GM19035 (cell line): ENCODE results near the gene LSM4.
A peak's percentile ranks its signal among the peaks of the same experiment; 100 is the strongest.

ENCODE experiments used
- ATAC-seq: cut with Tn5 transposase; IDR thresholded peaks from one replicate; pipeline ENCODE4 v1.9.1; 2021; ENCODE audit not compliant: unreplicated experiment

Gene LSM4

DNA sequence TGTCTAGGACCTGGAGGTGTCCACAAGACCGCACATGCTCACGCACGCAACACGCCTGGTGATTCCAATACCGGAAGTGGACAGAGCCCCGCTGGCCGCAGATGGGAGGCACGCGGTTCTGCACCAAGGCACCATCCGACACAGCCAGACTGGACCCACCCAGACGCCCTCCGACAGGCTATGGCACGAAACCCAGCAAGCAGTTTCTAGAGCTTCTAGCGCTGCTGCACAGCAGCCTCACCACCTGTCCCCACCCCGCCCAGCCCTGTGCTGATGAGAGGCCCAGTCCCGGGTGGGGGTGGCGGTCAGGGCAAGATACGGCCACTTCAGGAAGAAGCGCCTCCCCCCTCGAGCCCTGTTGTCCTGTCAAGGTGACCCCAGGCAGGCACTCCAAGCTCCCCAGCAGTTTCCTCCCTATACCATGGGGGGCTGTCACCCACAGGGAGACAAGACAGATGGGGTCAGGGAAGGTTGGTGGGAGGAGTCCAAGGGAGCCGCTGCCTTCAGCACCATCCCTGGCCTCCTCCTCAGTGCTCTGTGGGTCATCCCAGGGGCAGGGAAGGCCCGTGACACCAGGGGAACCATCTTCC, 11.3 kb downstream of the LSM4 start:
- no peak for ATAC-seq

DNA sequence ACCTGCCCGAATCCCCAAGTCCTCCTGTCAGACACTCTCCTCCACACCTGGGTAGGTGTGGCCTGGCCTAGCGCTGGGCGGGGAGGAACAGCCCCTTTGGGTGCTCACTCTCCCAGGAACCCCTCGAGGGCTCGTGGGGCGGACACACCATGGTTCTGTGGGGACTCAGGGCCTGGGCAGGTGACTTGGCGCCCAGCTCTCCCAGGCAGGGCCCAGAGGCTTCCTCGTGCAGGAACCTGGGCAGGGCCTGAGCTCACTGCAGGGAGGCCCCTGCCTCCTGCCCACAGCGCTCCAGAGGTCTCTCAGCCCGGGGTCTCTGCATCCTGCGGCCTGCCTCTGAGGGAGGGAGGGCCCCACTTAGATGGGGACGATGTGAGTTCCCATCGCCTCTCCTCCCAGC, 11.9 kb downstream of the LSM4 start:
- no peak for ATAC-seq

DNA sequence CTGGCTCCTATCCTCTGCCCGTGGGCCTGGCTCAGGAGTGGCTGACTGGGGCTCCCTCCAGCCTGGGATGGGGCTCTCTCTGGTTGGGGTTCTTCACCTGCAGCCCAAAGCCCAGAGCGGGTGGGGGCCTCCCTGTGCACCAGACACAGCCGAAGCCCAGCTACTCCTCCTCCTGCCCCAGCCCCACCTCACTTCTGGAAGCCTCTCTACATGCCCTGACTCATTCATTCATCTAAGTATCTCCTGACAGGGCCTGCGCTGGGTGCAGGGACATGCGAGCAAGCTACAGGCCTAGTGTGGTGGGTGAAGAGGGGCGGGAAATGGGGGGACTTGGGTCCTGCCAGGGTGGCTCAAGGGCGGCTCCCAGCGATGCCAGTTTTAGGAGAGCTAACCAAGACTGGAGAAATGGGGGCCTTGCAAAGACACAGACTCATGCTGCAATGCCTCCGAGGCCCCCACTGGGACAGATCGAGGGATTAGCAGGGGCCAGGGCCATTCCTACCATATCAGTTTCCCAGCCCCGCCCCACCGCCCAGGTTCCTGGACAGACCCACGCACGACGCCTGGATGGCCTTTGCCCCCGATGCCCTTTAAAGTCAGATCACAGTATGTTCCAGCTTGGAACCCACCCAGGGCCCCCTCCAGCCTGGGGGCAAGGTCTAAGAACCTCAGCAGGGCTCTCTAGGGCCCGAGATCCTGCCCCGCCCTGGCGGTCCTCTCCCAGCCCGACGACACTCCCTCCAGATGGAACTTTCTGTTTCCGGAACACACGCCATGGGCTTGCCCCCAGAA, 12.6 kb downstream of the LSM4 start:
- no peak for ATAC-seq

DNA sequence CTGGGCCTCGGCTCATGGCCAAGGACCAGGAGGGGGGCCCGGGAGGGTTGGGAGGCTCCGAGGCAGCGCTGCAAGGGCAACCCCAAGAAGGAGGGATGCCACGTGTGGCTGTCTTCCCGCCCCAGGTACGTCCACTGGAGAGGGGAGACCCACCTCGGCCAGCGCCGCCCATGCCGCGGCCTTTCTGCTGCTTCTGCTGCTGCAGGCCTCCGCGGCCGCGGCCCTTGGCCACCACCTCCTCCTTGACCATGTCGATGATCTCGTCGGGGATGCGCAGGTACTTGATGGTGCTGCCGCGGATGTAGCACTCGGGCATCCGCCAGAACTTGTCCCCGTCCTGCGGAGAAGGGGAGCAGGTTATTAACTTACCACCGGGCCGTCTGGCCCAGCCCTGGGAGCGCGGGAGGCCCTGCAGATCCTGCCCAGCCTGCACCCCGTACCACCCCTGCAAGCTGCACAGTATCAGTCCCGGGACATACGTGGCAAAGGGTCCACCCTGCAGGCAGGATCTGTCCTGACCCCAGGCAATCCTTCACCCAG, 13.3 kb downstream of the LSM4 start:
- ATAC-seq = no peak

DNA sequence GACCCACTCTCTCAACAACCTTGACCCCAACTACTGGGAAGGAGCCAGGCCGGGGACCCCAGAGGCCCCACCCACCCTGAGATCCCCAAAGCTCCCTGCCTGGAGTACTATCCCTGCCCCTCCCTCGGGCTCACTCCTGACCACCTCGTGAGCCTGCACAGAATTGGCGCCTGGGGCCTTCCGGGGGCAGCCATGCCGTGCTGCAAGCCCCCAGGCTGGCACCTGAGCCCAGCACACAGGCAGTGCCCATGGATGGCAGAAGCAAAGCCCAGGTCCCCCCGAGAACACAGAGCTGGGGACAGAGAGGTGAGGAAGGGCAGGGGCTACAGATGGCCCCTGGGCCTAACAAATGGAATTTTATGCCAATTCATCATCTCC, 13.9 kb downstream of the LSM4 start:
- ATAC-seq = no peak

DNA sequence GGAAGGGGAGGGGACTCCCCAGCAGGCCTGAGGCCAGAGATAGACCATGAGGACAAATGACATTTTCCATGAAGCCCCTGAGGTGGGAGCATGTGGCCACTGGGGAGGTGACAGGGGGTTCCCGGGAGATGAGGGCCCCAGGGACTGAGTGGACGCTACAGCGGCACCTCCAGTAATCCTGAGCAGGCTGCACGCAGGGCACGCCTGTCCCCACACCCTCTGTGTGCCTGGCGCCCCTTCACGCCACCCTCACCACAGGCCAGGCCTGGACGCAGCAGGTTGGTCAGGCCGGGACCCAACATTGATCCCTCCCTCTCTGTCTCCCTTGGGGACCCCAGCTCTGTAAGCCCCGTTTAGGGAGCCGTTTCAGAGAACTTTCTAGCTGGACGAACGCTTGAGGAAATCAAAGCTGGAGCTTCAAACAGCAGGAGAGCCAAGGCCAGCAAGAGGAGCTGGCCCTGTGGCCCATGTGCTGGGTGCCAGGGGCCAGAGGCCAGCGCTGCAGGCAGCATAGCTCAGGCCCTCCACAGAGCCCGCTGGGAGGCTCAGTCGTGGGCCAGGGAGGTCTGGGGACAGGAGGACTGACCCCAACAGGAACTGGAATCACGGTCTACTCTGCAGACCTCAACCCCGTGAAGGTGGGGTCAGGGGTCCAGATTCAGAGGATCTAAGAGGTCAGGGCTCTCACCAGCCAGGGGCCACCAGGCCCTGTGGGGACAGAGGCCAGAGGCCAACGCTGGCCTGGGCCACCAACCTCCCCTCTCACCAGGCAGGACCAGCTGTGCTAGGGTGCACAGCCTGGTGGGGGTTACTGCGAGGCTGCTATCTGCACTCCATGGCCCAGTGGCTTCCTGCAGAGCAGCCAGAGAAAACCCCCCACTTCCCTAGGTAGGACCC, 14.6 kb downstream of the LSM4 start:
- no peak for ATAC-seq

DNA sequence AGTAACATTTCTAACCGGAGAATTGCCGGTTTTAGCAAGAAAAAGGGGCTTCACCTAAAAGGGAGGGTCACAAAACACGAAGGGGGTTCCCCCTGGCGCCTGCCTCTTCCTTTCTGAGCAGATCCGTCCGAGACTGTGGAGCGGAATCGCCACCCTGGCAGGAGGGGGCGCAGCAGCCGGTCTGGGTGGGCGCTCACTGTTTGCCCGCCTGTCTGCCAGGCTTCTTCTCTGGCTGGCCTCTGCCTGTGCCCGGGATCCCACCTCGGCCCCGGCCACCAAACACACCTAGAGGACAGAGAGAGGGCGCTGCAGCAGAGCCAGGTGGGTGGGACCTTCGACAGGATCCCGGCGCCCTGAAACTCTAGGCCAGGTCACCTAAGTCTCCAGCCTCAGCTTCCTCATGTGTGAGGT, 15.6 kb downstream of the LSM4 start:
- no peak for ATAC-seq

DNA sequence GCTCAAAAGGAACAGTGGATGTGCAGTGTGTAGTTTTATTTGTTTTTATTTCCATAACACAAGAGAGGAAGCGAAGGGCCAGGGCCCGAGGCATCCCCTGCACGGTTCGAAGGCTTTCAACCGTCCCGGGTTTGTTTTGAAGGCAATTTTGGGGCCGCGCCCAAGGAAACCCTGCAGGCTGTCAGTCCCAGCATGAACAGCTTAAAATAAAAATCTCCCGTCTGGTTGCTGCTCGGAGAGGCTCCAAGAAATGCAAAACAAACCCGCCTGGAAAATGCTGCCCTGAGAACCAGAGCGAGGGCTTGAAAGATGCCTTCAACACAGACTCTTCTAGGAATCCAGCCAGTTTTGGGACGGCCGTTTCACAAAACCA, 16.0 kb downstream of the LSM4 start:
- no peak for ATAC-seq

DNA sequence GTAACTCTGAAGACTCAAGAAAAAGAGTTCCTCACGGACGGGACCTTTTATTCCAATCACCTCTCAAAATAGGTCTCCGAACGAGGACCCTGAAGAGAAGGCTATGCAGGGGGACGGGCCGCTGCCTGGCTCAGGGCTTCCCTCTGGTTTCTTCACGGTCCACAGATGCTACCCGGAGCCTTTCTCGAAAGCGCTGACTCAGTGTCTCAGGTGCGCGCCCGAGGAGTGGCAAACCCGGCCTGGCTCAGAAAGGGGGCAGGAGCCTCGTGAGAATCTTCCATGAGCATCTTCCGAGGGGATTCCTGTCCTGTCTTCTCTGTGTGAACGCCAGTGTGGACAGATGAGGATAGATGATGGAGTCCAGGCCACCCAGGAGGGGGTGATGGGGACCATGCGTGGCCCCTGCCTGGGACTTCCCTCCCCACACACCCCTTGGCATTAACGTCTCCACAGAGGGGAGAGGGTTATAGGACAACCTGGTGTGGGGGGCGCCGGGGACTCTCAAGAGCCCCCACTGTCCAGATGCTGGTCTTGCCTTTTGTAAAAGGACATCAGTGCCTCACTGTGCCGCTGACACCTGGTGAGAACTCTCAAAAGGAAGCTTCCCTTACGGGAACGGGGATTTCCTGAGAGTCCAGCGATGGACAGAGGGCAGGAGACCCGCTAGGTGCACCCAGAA, 16.5 kb downstream of the LSM4 start:
- no peak for ATAC-seq

DNA sequence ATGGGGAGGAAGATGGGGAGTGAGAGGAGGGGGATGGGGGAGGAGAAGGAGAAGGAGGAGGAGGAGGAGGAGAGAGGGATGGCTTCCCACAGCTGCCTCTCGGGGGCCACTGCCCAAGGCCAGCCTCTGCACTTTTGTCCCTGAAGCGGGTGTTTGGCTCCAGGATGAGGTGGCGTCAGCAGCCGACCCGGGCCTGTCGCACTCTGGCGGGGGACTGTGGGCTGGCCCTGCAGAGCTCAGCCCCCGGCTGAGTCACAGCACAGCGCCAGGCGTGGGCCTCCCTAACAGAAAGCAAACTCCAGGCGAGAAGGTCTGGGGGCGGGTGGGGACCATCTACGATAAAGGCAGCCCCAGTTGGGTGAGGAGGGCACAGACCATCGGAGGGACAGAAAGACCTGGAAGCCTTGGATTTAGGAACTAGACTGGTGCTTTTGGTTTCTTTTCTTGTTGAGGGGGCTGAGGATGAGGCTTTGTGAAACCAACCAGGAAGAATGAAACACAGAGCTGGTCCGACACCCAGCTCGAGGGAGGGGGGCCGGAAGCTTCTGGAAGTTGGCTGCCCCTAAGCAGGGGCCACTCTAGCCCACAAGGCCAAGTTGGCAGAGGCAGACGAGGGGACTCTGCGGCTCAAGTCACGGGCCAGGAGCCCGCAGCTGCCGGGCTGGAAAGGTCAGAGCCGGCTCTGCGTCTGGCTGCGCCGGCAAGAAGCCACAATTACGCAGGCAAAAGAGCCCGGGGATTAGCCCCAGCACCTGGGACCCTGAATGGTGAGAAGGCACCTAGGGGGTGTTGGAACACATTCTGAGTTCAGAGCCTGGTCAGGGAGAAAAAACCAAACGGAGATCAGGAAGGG, 18.2 kb downstream of the LSM4 start:
- peak; percentile 37 for ATAC-seq

DNA sequence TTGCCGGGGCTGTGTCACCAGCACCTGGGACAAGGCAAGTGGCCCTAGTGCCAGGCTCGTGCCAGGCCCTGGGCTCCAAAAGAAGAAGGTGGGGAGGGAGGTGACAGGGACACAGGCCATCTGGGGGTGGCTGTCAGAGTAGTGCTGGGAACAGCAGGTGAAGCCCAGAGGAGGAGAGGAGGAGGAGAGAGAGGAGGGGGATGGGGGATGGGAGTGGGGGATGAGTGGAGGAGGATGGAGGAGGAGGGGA, 18.7 kb downstream of the LSM4 start:
- ATAC-seq = no peak

DNA sequence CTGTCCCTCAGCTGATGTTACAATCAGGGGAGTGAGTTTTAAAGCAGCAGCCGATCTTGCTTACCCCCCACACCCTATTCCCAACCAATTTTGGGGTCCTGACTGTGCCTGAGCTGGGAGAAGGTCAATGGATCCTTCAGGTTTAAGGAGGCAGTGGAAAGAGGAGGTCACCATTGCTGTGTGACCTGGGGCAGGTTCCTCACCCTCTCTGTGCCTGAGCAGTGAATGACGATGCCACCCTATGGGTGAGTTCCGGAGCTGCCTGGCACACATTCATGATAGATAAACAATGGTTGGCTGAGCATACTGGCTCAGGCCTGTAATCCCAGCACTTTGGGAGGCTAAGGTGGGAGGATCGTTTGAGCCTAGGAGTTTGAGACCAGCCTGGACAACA, 21.2 kb downstream of the LSM4 start:
- no peak for ATAC-seq

DNA sequence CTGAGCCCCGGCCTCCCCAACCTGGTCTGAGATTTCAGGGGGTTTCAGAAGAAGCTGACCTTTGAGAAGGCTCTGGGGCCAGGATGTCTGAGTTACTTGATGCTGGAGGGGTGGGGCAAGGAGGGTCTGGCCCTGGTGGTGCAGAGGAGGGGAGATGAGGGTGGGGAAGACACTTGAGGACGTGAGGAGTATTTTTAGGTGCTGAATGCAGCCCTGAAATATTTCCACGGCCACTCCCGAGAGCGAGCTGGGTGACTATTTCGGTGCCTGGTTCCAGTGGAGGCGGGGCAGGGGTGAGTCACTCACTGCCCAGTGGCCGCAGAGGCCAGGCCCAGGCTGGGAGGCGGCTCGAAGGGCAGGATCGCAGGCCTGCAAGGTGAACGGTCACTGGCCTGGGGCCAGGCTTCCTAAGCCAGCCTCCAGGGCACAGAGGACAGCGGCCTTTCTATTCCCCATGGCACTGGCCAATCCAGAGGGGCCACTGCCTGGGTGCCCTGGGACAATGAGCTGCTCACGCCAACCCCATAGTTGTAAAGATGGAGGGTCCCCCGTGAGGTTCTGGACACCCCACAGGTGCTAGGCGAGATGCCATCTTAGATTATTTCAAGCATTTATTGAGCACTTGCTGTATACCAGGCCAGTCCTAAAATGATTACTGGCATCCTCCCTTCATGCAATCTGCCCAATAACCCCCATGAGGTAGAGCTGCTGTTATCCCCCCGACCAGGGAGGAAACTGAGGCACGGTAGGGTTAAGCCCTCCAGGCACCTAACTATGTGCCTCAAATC, 21.8 kb downstream of the LSM4 start:
- ATAC-seq = no peak

DNA sequence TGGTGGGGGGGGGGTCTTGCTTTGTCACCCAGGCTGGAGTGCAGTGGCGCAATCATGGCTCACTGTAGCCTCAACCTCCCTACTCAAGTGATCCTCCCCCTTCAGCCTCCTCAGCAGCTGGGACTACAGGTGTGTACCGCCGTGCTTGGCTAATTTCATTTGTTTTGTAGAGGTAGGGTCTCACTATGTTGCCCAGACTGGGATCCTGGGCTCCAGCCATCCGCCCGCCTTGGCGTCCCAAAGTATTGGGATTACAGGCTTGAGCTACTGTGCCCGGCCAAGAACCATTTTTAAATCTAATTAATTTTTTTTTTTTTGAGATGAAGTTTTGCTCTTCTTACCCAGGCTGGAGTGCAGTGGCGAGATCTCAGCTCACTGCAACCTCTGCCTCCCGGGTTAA, 23.2 kb downstream of the LSM4 start:
- ATAC-seq = no peak

DNA sequence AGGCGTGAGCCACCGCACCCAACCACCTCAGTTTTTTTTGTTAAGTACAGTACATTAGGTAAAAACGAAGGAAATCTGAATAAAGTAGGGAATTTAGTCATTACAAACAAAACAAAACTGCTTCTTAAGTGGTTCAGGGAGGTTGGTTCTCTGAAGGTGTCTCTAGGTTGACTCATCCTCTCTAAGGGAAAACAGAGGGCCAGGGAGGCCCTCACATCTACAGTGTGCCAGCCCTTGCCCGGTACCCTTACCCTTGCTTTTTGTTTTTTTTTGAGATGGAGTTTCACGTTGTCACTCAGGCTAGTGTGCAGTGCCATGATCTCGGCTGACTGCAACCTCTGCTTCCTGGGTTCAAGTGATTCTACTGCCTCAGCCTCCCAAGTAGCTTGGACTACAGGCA, 24.3 kb downstream of the LSM4 start:
- no peak for ATAC-seq

DNA sequence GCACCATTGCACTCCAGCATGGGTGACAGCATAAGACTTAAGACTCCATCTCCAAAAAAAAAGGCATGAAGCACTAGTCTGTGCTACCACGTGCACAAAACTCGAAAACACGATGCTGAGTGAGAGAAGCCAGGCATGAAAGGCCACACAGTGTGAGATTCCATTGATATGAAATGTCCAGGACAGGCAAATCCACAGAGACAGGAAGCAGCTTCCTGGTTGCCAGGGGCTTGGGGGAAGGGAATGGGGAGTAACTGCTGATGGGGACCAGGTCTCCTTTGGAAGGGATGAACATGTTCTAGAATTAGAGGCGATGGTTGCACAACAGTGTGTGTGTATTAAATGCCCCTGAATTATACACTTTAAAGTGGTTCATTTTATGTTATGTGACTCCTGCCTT, 25.6 kb downstream of the LSM4 start:
- ATAC-seq = no peak

DNA sequence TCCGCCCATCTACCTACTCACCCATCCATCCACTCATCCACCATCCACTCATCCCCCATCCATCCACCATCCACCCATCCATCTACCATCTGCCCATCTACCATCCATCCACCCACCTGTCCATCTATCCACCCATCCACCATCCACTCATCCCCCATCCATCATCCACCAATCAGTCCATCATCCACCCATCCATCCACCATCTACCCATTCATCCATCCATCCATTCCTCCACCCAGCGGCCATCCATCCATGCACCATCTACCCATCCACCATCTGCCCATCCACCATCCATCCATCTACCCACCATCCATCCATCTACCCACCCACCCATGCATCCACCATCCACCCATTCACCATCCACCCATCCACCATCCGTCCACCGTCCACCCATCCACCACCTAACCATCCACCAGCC, 27.8 kb downstream of the LSM4 start:
- ATAC-seq = no peak

DNA sequence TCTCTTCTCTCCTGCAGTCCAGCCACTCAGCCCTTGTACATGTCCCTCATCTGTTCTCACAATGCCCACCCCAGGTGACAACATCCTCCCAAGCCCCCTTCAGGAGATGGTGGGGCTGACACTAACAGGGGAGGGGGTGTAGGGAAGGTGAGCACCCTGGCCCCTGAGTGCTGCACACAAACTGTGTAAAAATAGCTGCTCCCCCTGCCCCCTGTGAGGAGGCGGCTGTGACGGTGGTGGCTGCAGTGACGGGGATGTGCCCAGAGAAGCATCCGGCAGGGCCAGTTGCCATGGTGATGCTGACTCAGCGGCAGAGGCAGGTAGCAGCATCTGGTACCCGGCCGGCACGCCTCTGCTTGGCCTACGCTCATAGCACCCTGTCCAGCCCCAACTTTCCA, 28.4 kb downstream of the LSM4 start:
- no peak for ATAC-seq

DNA sequence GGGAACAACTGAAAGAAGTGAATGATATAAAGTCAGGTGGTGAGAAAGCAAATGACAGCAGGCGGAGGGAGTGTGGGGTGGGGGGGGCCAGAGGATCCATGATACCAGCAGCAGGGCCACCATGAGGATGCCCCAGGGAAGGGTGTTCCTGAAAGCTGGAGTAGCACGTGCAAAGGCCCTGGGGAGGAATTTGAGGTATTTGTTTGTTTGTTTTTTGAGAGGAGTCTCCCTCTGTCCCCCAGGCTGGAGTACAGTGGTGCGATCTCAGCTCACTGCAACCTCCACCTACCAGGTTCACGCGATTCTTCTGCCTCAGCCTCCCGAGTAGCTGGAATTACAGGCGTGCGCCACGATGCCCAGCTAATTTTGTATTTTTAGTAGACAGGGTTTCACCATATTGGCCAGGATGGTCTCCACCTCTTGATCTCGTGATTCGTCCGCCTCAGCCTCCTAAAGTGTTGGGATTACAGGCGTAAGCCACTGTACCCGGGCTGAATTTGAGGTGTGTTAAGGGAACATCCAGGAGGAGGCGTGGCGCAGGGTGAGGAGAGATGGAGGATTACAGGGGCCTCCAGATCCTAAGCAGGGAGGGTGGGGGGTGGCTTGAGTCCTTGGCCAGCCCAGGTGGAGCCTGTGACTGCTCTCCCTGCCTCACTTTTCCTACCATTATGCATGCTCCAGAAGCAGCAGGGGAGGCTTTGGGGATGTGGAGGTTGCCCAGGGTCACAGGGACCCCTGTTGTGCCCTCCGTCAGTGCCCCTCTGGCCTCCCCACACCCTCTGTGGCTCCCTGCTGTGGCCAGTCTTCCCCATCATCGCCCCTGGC, 29.0 kb downstream of the LSM4 start:
- no peak for ATAC-seq
